ENCODE data around the gene MAS1L.

DNA sequence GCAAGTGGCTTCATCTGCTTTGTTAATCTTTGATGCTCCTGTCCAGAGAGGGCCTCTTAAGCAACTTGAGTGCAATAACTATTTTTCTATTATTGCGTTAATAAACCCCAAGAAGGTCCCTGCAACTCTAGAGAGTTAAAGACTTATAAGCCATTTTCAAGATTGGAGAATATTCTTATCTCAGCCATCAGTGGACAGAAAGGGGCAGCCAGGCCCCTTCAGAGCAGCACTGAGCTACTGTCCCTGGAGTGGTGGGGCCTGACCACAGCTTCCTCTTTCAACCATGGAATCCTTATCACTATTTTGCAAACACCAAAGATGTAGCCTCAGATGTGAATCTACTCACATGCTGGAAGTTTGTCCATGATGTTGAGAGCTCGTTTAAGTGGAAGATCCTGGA is 2.8 kb upstream of the MAS1L start:
- TF ChIP-seq CTCF (IDR thresholded peaks at IDR 0.05) (no peak), POLR2A (IDR thresholded peaks at IDR 0.05; ENCODE audit: low read length) (no peak), PBX3 (IDR thresholded peaks at IDR 0.05) (no peak)

Data from A549 (cell line).